GM23338 (cell line): Measurements from ENCODE around the gene EML1. TPM values are rescaled to one million over a fixed set of nuclear protein-coding genes. Genes with fewer than 3 reads are reported as not detected.

Source experiments
- ATAC-seq: fragments of 200-7000 bp; cut with Tn5 transposase; 3 replicates; pipeline ENCODE4 v1.9.1; 2020
- DNase-seq: peaks from one replicate; pipeline ENCODE4 v3.0.0-alpha.2; 2015; ENCODE audit warnings: low spot score
- H2AFZ ChIP-seq: fragments of 200-600 bp; sonication (generic); 2 replicates; pipeline ENCODE4 v1.8.0; 2016; ENCODE audit warnings: antibody characterized with exemption, mild to moderate bottlenecking, moderate library complexity
- H3F3A ChIP-seq: fragments of 200-600 bp; sonication (generic); replicated peaks from 2 replicates; pipeline ENCODE4 v1.8.0; 2017; ENCODE audit warnings: antibody characterized with exemption, mixed run types, low read depth
- H3K27ac ChIP-seq: fragments of 200-600 bp; sonication (generic); 2 replicates; pipeline ENCODE4 v1.6.1; 2016; ENCODE audit warnings: low read depth
- H3K27me3 ChIP-seq: fragments of 200-600 bp; sonication (generic); 2 replicates; pipeline ENCODE4 v1.8.0; 2016; ENCODE audit warnings: mild to moderate bottlenecking, mixed run types, moderate library complexity; ENCODE audit not compliant: insufficient read depth
- H3K36me3 ChIP-seq: fragments of 200-600 bp; sonication (generic); 2 replicates; pipeline ENCODE4 v1.8.0; 2016; ENCODE audit warnings: mild to moderate bottlenecking; ENCODE audit not compliant: insufficient read depth
- H3K4me1 ChIP-seq: fragments of 200-600 bp; sonication (generic); 2 replicates; pipeline ENCODE4 v1.8.0; 2016; ENCODE audit warnings: mild to moderate bottlenecking, moderate library complexity; ENCODE audit not compliant: insufficient read depth
- H3K4me2 ChIP-seq: fragments of 200-600 bp; sonication (generic); 2 replicates; pipeline ENCODE4 v1.7.1; 2017; ENCODE audit warnings: mixed run types
- H3K4me3 ChIP-seq: fragments of 200-600 bp; sonication (generic); 2 replicates; pipeline ENCODE4 v1.6.1; 2016; ENCODE audit warnings: mixed run types
- H3K79me2 ChIP-seq: fragments of 200-600 bp; sonication (generic); replicated peaks from 2 replicates; pipeline ENCODE4 v1.8.0; 2017; ENCODE audit warnings: mild to moderate bottlenecking; ENCODE audit not compliant: insufficient read depth
- H3K9me2 ChIP-seq: fragments of 200-600 bp; sonication (generic); 2 replicates; pipeline ENCODE4 v1.8.0; 2017; ENCODE audit not compliant: insufficient read depth
- H4K20me1 ChIP-seq: fragments of 200-600 bp; sonication (generic); replicated peaks from 2 replicates; pipeline ENCODE4 v1.8.0; 2017; ENCODE audit warnings: mild to moderate bottlenecking; ENCODE audit not compliant: insufficient read depth
- H3K27ac Mint-ChIP-seq: 2 replicates; pipeline ENCODE4 v1.8.0; 2020; ENCODE audit warnings: inconsistent platforms, mild to moderate bottlenecking, moderate library complexity, mixed read lengths
- H3K27me3 Mint-ChIP-seq: 3 replicates; pipeline ENCODE4 v1.8.0; 2022; ENCODE audit warnings: low read depth, mild to moderate bottlenecking, moderate library complexity, mixed read lengths, inconsistent platforms; ENCODE audit not compliant: insufficient read depth, poor library complexity
- H3K36me3 Mint-ChIP-seq: 3 replicates; pipeline ENCODE4 v1.8.0; 2021; ENCODE audit warnings: low read depth, mild to moderate bottlenecking, inconsistent platforms, moderate library complexity, mixed read lengths
- H3K4me1 Mint-ChIP-seq: 3 replicates; pipeline ENCODE4 v1.8.0; 2020; ENCODE audit warnings: mild to moderate bottlenecking, inconsistent platforms, mixed read lengths
- H3K4me3 Mint-ChIP-seq: 3 replicates; pipeline ENCODE4 v1.8.0; 2021; ENCODE audit warnings: moderate library complexity, mild to moderate bottlenecking, inconsistent platforms, mixed read lengths
- H3K9me3 Mint-ChIP-seq: 3 replicates; pipeline ENCODE4 v1.8.0; 2020; ENCODE audit warnings: moderate library complexity, mild to moderate bottlenecking, inconsistent platforms, mixed read lengths
- CREB1 ChIP-seq: fragments of 250-450 bp; sonication (Bioruptor Pico); IDR thresholded peaks from 2 replicates; pipeline ENCODE4 v1.5.0; 2020; ENCODE audit warnings: low read depth, mild to moderate bottlenecking, moderate library complexity
- EZH2 ChIP-seq: fragments of 200-600 bp; sonication (generic); IDR thresholded peaks from one replicate; pipeline ENCODE4 v1.8.0; 2017; ENCODE audit warnings: antibody characterized with exemption, mild to moderate bottlenecking, low read depth; ENCODE audit not compliant: unreplicated experiment
- EZH2phosphoT487 ChIP-seq: fragments of 200-600 bp; sonication (generic); IDR thresholded peaks from one replicate; pipeline ENCODE4 v1.8.1; 2018; ENCODE audit warnings: antibody characterized with exemption; ENCODE audit not compliant: unreplicated experiment
- JUNB ChIP-seq: IDR thresholded peaks from one replicate; pipeline ENCODE4 v1.6.1; 2016; ENCODE audit warnings: antibody characterized with exemption; ENCODE audit not compliant: unreplicated experiment
- NANOG ChIP-seq: IDR thresholded peaks from 2 replicates; pipeline ENCODE4 v1.6.1; 2016; ENCODE audit warnings: antibody characterized with exemption, borderline replicate concordance
- POLR2AphosphoS5 ChIP-seq: IDR thresholded peaks from 2 replicates; pipeline ENCODE4 v1.6.1; 2016; ENCODE audit warnings: antibody characterized with exemption, low read depth
- STAT1 ChIP-seq: IDR thresholded peaks from one replicate; pipeline ENCODE4 v1.6.1; 2016; ENCODE audit warnings: antibody characterized with exemption; ENCODE audit not compliant: unreplicated experiment
- ZNF114 ChIP-seq: fragments of 250-450 bp; sonication (Bioruptor Pico); IDR thresholded peaks from 2 replicates; pipeline ENCODE4 v1.5.0; 2020; ENCODE audit warnings: mild to moderate bottlenecking, moderate library complexity
- ZNF331 ChIP-seq: fragments of 250-450 bp; sonication (Bioruptor Pico); IDR thresholded peaks from 2 replicates; pipeline ENCODE4 v1.5.0; 2020; ENCODE audit warnings: low read depth, mild to moderate bottlenecking, moderate library complexity
- polyA plus RNA-seq: library from polyadenylated mRNA; unstranded; fragments of >200 nt; fragmentation: Nextera tagmentation; extraction: Ambion mirVana; gene quantifications from 2 replicates; pipeline ENCODE4 v1.2.1, GENCODE V29; 2016
- total RNA-seq: library from RNA; depleted of rRNA; stranded (reverse); fragments of >200 nt; shearing (Covaris generic); gene quantifications from 2 replicates; pipeline ENCODE4 v1.2.3, GENCODE V29; 2014
- TF ChIP-seq, protein P1 (sequence below): fragments of 250-450 bp; sonication (Bioruptor Pico); IDR thresholded peaks from 2 replicates; pipeline ENCODE4 v1.5.0; 2020; ENCODE audit warnings: mild to moderate bottlenecking, moderate library complexity
- TF ChIP-seq, protein P2 (sequence below): IDR thresholded peaks from 2 replicates; pipeline ENCODE4 v1.6.1; 2016; ENCODE audit warnings: antibody characterized with exemption
- TF ChIP-seq, protein P3 (sequence below), 2 experiments: fragments of 200-600 bp in 1 of 2; sonication (generic) in 1 of 2; conservative IDR thresholded peaks; 2 replicates each; pipeline versions ENCODE4 v1.5.1 to v1.6.1; 2016 to 2017; ENCODE audit warnings: antibody characterized with exemption in 2 of 2, low read depth in 2 of 2, mild to moderate bottlenecking in 2 of 2, moderate library complexity in 1 of 2

The EML1 gene
- total and polyA plus RNA-seq, 2 experiments from 2014 or later, result 7.0 to 18.1 TPM

DNA sequence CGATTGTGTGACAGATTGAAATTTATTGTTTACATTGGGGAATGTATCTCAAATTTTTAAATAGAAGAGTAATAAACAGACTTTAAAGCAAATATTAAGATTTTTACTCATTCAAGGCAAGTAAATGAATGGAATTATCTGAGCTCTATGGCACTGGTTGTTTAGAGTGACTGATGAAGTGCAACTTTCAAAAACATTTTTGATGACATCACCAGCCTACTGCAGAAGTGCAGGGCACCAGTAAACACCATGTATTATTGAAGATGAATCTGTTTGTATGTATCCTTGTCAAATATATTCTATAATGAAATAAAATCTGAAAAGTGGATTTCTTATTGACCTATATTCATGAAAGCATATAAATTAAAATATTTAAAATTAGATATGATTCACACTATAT lies 148.0 kb downstream of the EML1 start (continued):
- TF ChIP-seq ZNF114 (CRISPR knock-in tag) (no peak), CREB1 (no peak), NANOG (no peak), EZH2 (no peak), JUNB (no peak), STAT1 (no peak)
- TF ChIP-seq, protein P1, sequence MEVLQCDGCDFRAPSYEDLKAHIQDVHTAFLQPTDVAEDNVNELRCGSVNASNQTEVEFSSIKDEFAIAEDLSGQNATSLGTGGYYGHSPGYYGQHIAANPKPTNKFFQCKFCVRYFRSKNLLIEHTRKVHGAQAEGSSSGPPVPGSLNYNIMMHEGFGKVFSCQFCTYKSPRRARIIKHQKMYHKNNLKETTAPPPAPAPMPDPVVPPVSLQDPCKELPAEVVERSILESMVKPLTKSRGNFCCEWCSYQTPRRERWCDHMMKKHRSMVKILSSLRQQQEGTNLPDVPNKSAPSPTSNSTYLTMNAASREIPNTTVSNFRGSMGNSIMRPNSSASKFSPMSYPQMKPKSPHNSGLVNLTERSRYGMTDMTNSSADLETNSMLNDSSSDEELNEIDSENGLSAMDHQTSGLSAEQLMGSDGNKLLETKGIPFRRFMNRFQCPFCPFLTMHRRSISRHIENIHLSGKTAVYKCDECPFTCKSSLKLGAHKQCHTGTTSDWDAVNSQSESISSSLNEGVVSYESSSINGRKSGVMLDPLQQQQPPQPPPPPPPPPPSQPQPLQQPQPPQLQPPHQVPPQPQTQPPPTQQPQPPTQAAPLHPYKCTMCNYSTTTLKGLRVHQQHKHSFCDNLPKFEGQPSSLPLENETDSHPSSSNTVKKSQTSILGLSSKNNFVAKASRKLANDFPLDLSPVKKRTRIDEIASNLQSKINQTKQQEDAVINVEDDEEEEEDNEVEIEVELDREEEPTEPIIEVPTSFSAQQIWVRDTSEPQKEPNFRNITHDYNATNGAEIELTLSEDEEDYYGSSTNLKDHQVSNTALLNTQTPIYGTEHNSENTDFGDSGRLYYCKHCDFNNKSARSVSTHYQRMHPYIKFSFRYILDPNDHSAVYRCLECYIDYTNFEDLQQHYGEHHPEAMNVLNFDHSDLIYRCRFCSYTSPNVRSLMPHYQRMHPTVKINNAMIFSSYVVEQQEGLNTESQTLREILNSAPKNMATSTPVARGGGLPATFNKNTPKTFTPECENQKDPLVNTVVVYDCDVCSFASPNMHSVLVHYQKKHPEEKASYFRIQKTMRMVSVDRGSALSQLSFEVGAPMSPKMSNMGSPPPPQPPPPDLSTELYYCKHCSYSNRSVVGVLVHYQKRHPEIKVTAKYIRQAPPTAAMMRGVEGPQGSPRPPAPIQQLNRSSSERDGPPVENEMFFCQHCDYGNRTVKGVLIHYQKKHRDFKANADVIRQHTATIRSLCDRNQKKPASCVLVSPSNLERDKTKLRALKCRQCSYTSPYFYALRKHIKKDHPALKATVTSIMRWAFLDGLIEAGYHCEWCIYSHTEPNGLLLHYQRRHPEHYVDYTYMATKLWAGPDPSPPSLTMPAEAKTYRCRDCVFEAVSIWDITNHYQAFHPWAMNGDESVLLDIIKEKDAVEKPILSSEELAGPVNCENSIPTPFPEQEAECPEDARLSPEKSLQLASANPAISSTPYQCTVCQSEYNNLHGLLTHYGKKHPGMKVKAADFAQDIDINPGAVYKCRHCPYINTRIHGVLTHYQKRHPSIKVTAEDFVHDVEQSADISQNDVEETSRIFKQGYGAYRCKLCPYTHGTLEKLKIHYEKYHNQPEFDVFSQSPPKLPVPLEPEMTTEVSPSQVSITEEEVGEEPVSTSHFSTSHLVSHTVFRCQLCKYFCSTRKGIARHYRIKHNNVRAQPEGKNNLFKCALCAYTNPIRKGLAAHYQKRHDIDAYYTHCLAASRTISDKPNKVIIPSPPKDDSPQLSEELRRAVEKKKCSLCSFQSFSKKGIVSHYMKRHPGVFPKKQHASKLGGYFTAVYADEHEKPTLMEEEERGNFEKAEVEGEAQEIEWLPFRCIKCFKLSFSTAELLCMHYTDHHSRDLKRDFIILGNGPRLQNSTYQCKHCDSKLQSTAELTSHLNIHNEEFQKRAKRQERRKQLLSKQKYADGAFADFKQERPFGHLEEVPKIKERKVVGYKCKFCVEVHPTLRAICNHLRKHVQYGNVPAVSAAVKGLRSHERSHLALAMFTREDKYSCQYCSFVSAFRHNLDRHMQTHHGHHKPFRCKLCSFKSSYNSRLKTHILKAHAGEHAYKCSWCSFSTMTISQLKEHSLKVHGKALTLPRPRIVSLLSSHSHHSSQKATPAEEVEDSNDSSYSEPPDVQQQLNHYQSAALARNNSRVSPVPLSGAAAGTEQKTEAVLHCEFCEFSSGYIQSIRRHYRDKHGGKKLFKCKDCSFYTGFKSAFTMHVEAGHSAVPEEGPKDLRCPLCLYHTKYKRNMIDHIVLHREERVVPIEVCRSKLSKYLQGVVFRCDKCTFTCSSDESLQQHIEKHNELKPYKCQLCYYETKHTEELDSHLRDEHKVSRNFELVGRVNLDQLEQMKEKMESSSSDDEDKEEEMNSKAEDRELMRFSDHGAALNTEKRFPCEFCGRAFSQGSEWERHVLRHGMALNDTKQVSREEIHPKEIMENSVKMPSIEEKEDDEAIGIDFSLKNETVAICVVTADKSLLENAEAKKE (CRISPR knock-in tag), result no peak

DNA sequence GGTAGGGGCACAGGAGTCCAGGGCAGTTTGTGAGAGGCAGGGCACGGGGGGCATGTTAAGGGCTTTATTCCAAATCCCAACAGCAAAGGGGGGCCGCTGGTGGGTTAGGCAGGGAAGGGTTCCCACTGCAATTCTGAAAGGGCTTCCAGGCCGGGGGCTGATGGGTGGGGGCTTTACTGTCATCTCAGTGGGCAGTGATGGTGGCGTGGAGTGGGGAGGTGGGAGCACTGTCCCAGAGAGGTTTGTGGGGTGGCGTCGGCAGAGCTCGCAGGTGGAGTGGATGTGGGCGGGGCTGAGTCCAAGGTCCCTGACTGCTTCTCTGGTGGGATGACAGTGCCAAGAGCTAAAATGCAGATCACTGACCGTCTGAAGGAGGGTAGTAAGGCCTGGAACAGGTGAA lies 150.4 kb downstream of the EML1 start:
- no peak for ATAC-seq
- Mint-ChIP-seq H3K27ac (no peak overlapping the region), H3K36me3 (no peaks in the 10 kb centered on the region; the same call in 2 of the 3 replicates), H3K9me3 (no peaks in the 10 kb centered on the region), H3K4me3 (no peak overlapping the region), H3K4me1 (peaks cover 10% of the 10 kb centered on the region), H3K27me3 (peaks cover 16% of the 10 kb centered on the region)
- no peak overlapping the region for H3K4me3 ChIP-seq
- H2AFZ ChIP-seq, result no peak overlapping the region
- H3K9me2 ChIP-seq, result no peaks in the 10 kb centered on the region
- H3K4me2 ChIP-seq, result no peak overlapping the region
- H3K27me3 ChIP-seq, result no peaks in the 10 kb centered on the region; the same call in 1 of the 2 replicates
- no peaks in the 10 kb centered on the region for H3K79me2 ChIP-seq
- H4K20me1 ChIP-seq, result peaks cover 3% of the 10 kb centered on the region; the same call in 1 of the 2 replicates
- no peaks in the 10 kb centered on the region for H3K36me3 ChIP-seq
- H3F3A ChIP-seq, result no peaks in the 10 kb centered on the region
- DNase-seq, result no peak
- no peak overlapping the region for H3K27ac ChIP-seq
- H3K4me1 ChIP-seq, result peaks cover 4% of the 10 kb centered on the region; the same call in 1 of the 2 replicates
- no peak for TF ChIP-seq CREB1
- TF ChIP-seq POLR2AphosphoS5, result no peak
- TF ChIP-seq EZH2phosphoT487, result no peak
- no peak for TF ChIP-seq ZNF331 (CRISPR knock-in tag)
- TF ChIP-seq, protein P2, sequence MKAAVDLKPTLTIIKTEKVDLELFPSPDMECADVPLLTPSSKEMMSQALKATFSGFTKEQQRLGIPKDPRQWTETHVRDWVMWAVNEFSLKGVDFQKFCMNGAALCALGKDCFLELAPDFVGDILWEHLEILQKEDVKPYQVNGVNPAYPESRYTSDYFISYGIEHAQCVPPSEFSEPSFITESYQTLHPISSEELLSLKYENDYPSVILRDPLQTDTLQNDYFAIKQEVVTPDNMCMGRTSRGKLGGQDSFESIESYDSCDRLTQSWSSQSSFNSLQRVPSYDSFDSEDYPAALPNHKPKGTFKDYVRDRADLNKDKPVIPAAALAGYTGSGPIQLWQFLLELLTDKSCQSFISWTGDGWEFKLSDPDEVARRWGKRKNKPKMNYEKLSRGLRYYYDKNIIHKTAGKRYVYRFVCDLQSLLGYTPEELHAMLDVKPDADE, result no peak
- no peak for TF ChIP-seq JUNB
- no peak for TF ChIP-seq NANOG
- TF ChIP-seq, protein P3, sequence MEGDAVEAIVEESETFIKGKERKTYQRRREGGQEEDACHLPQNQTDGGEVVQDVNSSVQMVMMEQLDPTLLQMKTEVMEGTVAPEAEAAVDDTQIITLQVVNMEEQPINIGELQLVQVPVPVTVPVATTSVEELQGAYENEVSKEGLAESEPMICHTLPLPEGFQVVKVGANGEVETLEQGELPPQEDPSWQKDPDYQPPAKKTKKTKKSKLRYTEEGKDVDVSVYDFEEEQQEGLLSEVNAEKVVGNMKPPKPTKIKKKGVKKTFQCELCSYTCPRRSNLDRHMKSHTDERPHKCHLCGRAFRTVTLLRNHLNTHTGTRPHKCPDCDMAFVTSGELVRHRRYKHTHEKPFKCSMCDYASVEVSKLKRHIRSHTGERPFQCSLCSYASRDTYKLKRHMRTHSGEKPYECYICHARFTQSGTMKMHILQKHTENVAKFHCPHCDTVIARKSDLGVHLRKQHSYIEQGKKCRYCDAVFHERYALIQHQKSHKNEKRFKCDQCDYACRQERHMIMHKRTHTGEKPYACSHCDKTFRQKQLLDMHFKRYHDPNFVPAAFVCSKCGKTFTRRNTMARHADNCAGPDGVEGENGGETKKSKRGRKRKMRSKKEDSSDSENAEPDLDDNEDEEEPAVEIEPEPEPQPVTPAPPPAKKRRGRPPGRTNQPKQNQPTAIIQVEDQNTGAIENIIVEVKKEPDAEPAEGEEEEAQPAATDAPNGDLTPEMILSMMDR (conservative IDR thresholded peaks at IDR 0.05; ENCODE audit: low read depth in 2 of 2), result no peak
- no peak for TF ChIP-seq EZH2
